T-helper 2 cell (primary cell): Measurements from ENCODE around the gene DGKD.

ENCODE experiments used
- DNase-seq, 5 experiments: peaks; one replicate each; pipeline versions ENCODE4 v3.0.0 to v3.0.0-alpha.2; 2012 to 2022

Gene DGKD

GRCh38 chr2:233429175-233429897 is 75.0 kb downstream of the DGKD start:
- DNase-seq: no peak

GRCh38 chr2:233430081-233430480 is 75.8 kb downstream of the DGKD start:
- DNase-seq: no peak

GRCh38 chr2:233430651-233431050 is 76.4 kb downstream of the DGKD start:
- DNase-seq: no peak

DNA sequence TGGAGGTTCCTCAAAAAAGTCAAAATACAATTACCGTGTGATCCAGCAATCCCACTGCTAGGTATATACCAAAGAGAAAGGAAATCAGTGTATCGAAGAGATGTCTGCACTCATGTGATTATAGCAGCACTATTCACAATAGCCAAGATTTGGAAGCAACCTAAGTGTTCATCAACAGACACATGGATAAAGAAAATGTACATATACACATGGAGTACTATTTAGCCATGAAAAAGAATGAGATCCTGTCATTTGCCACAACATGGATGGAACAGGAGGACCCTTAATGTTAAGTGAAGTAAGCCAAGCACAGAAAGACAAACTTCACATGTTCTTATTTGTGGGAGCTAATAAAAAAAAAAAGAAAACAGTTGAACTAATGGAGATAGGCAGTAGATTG is 78.7 kb downstream of the DGKD start:
- DNase-seq: no peak

- no peak for DNase-seq
Measured at GRCh38 chr2:233433794-233434193, 79.5 kb downstream of the DGKD start.

DNA sequence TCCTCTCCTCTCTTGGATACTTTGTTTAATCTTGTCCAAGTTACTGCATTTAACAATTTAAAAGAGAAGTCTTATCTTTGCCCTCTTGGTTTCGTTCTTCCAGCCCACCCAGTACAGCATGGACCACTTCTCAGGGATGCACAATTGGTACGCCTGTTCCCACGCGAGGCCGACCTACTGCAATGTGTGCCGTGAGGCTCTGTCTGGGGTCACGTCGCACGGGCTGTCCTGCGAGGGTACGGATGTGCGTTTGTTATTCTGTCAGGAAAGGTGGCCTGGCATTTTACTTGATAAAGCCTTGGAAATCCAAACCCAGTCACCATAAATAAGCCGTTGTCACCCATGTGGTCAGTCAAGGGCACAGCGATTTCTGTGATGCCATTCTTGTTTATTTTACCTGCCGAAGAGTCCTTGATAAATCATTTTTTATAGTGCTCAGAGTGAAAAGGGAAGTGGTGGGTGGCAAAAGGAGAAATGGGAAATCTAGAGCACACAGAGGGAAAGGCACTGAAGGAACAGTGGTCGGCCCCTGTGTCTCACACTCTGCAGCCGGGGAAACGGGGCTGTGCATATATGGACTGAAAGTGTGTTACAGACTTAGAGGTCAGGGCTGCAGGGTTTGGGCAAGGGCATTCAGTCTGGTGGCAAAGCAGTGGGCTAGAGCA is 80.5 kb downstream of the DGKD start:
- no peak for DNase-seq

DNA sequence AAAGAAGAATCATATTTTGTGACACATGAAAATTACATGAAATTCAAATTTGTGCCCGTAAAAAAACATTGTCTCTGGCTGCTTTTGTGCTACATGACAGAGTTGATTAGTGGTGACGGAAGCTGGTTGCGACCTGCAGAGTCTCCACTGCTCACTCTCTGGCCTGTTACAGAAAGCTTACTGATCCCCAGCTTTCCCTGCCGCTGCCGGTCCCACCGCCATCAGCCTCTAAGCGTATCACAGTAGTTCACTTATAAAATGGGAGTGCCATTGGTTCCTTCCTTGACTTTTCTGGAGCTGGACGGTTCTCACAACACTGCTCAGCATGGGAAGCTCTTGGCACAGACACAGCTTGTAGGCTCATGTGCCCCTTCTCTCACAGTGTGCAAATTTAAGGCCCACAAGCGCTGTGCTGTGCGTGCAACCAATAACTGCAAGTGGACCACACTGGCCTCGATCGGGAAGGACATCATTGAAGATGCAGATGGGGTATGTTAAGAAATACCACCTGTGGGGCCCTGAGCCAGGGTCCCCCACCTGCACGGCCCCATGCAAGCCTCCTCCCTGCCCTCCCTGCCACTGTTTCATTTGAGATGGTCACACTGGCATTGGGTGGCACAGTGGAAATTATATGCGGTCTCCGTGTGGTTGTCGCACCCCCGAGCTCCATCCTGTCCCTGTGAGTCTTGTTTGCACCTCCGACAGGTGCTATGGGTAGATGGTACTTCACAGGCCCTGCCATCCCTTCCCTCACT is 81.3 kb downstream of the DGKD start:
- DNase-seq: no peak

GRCh38 chr2:233436191-233436581 is 81.9 kb downstream of the DGKD start:
- no peak for DNase-seq

DNA sequence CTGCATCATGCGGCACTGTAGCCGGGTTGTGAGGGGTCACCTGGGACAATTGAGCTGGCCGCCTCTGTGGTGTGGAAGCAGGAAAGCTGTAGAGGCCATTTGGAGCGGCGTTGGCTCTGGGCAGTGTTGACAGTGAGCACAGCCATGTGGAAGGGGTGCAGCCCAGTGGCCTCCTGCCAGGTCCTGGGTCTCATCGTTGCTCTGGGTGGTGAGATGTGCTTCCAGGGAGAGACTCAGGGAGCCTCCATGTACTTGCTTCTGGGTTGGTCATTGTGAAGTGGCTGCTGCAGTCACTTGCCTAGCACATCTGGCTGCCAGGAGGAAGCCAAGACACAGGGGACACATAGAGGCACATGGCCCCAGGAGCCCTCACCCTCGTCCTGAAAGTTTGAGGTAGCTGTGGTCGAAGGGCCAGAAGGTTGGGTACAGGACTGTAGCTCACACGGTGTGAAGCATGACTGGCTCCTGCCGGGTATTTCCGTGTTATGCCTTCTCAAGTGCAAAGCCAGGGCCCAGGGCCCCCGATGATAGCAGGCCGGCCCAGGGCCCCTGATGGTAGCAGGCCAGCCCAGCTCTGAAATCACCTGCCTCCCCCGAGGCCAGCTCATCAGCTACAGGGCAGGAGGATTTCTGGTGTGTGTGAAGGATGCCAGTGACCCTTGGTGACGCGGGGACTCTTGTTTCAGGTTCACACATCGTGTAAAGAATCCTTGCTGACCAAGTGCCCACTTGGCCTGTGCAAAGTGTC is 82.6 kb downstream of the DGKD start:
- DNase-seq: no peak

- no peak for DNase-seq
Measured at GRCh38 chr2:233437439-233437955, 83.2 kb downstream of the DGKD start.

- DNase-seq: no peak
Measured at GRCh38 chr2:233438573-233439147, 84.4 kb downstream of the DGKD start.

GRCh38 chr2:233439191-233439590 is 84.9 kb downstream of the DGKD start:
- no peak for DNase-seq

DNA sequence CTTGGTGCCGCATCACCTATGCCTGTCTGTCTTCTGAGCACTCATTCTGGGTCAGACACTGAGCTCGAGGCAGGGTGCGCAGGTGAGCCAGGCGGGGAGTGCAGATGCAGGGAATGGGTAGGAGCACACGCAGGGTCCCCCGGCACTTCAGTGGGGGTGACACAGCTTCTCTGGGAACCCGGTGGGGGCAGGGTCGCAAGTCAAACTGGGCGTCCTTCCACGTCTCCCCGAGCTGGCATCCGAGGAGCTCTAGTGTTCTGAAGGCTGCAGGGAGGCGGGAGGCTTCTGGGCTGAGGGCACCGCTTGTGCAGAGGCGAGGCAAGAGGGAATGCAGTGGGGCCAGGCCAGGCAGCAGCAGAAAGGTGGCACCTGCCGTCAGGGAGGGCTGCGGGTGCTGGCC is 86.0 kb downstream of the DGKD start:
- no peak for DNase-seq

- DNase-seq: no peak
Measured at GRCh38 chr2:233440714-233441113, 86.4 kb downstream of the DGKD start.

DNA sequence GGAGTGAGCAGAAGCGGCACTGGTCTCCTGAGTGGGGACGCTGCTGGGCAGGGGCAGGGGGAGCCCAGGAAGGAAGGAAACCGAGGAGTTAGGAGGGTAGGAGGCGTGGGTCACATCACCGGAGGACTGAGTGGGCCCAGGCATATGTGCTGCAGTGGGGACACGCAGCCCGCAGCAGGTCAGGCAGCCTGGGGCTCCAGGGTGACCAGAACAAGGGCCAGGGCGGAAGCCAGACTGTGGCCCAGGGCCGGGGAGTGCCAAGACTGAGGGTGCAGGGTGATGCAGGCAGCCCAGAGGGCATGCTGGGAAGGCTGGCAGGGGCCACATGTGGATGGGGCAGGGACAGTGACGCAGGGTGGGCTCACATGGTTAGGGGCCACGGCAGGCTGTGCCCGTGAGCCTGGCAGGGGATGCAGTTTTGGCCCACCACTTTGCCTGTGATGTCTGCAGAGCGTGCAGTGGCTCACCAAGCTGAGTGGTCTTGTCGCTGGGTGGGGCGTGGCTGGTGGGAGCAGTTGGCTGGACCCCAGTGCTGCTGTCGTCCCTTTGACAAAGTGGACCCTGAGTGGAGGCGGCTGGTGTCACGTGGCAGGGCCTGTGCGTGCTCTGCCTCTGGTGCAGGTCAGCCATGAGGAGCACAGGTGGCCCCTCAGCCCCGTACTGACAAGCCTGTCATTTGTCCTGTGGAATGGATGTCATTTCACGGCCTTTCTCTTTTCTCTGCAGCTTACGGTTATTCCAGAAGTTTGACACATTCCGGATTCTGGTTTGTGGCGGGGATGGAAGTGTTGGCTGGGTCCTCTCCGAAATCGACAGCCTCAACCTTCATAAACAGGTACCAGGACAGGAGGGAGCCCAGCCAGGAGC is 87.1 kb downstream of the DGKD start:
- DNase-seq: no peak

DNA sequence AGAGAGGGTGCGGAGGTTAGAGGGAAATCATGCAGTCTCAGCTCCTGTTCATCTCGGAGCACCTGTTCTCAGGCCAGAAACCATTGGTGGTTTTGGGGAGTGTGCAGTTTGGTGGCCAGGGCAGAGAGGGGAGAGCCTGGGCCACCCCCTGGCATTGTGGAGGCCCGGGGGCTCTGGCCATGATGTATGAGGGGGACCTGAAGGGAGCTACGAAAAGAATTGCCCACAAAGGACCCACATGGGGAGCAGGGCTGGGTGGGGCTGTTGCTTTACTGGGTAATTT is 87.7 kb downstream of the DGKD start:
- no peak for DNase-seq

- peak; percentile 48 to 88 (median 71) for DNase-seq
Measured at GRCh38 chr2:233443511-233444183, 89.4 kb downstream of the DGKD start.

GRCh38 chr2:233444501-233444900 is 90.2 kb downstream of the DGKD start:
- DNase-seq: no peak

DNA sequence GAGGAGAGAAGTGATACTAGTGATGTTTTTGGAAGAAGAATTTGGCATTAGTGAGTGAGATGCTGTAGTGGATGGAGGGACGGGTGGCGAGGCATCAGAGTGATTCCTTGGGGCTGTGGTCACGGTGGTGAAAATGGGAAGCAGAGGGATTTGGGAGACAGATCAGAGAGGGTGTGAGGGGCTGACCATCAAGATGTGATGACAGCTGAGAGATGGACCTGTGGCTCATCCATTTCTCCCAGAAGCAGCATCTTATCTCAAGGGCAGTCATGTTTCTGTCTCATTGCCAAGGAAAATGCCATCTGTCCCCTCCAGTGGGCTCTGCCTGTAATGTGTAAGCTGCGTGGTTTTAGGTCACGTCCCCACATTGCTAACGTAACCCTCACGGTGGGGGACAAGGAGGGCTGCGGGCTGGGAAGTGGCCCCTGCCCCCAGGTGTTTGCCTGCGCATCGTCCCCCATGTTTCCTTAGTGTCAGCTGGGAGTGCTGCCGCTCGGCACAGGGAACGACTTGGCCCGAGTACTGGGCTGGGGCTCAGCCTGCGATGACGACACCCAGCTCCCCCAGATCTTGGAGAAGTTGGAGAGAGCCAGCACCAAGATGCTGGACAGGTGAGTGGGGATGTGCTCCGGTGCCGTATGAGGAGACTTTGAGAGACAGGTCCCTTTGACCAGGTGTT is 91.0 kb downstream of the DGKD start:
- no peak for DNase-seq

DNA sequence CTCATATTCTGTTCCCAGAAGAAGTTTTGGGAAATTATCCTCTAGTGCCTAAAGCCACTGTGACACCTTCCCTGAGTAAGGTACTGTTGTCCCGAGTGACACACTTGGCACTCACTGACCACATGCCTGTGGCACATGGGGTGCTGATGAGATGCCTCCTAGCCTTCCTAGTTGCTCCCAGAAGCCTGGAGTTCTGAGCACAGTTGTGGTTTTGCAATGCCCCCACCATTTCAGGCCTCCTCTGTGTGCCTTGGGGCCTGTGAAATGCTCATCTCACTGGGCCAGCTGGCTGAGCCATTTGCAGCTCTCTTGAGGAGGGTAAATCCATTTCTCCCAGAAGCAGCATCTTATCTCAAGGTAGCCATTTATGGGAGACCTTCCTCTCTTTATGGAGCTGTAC is 91.8 kb downstream of the DGKD start:
- DNase-seq: no peak
